RWPE2 (cell line): ENCODE measurements around the gene ESPN.

Source experiments
- ATAC-seq: fragments of 200-7000 bp; cut with Tn5 transposase; 3 replicates; pipeline ENCODE4 v1.9.1; 2021; ENCODE audit warnings: low read depth
- DNase-seq: peaks from one replicate; pipeline ENCODE4 v3.0.0-alpha.2; 2020; ENCODE audit warnings: low spot score
- H3K27ac ChIP-seq: fragments of 450-650 bp; 2 replicates; pipeline ENCODE4 v1.5.1; 2017; ENCODE audit warnings: mild to moderate bottlenecking; ENCODE audit not compliant: poor library complexity, severe bottlenecking
- H3K27me3 ChIP-seq: fragments of 250-450 bp; sonication (Bioruptor Pico); 2 replicates; pipeline ENCODE4 v1.5.1; 2021; ENCODE audit warnings: mild to moderate bottlenecking, moderate library complexity; ENCODE audit not compliant: insufficient read depth, poor library complexity, severe bottlenecking
- H3K36me3 ChIP-seq: fragments of 250-450 bp; sonication (Bioruptor Pico); 2 replicates; pipeline ENCODE4 v1.5.1; 2020; ENCODE audit warnings: low read depth, mild to moderate bottlenecking, moderate library complexity
- H3K4me1 ChIP-seq: fragments of 250-450 bp; sonication (Bioruptor Pico); 2 replicates; pipeline ENCODE4 v1.5.1; 2021; ENCODE audit warnings: mild to moderate bottlenecking, moderate library complexity; ENCODE audit not compliant: insufficient read depth, poor library complexity, severe bottlenecking
- H3K4me3 ChIP-seq: fragments of 250-450 bp; sonication (Bioruptor Pico); 2 replicates; pipeline ENCODE4 v1.5.1; 2021; ENCODE audit warnings: mild to moderate bottlenecking, moderate library complexity; ENCODE audit not compliant: severe bottlenecking
- H3K9me3 ChIP-seq: fragments of 250-450 bp; sonication (Bioruptor Pico); 2 replicates; pipeline ENCODE4 v1.5.1; 2021; ENCODE audit warnings: mild to moderate bottlenecking, moderate library complexity; ENCODE audit not compliant: severe bottlenecking
- CTCF ChIP-seq: fragments of 450-650 bp; IDR thresholded peaks from one replicate; pipeline ENCODE4 v1.5.1; 2017; ENCODE audit warnings: mild to moderate bottlenecking, moderate library complexity; ENCODE audit not compliant: poor library complexity, severe bottlenecking

The ESPN gene

GRCh38 chr1:6396998-6397397 is 27.6 kb upstream of the ESPN start:
- no peaks in the 10 kb centered on the region for H3K36me3 ChIP-seq

GRCh38 chr1:6397844-6398441 is 26.6 kb upstream of the ESPN start:
- peaks cover 3% of the 10 kb centered on the region for H3K4me1 ChIP-seq
- no peaks in the 10 kb centered on the region for H3K36me3 ChIP-seq
- no peak for TF ChIP-seq CTCF
- no peak overlapping the region for H3K4me3 ChIP-seq
- no peaks in the 10 kb centered on the region for H3K9me3 ChIP-seq
- ATAC-seq (no peak), DNase-seq (no peak)
- H3K27me3 ChIP-seq: no peaks in the 10 kb centered on the region
- H3K27ac ChIP-seq: no peak overlapping the region

More at GRCh38 chr1:6396998-6397397, 27.6 kb upstream of the ESPN start:
- H3K4me1 ChIP-seq: peaks cover 3% of the 10 kb centered on the region
- ATAC-seq (no peak), DNase-seq (no peak)
- peak; percentile 56 for TF ChIP-seq CTCF
- no peaks in the 10 kb centered on the region for H3K9me3 ChIP-seq
- no peaks in the 10 kb centered on the region for H3K27me3 ChIP-seq
- H3K27ac ChIP-seq: no peak overlapping the region
- H3K4me3 ChIP-seq: no peak overlapping the region

GRCh38 chr1:6399294-6399693 is 25.3 kb upstream of the ESPN start:
- ATAC-seq (no peak), DNase-seq (no peak)
- peaks cover 3% of the 10 kb centered on the region for H3K4me1 ChIP-seq
- no peak for TF ChIP-seq CTCF
- H3K27ac ChIP-seq: no peak overlapping the region
- H3K36me3 ChIP-seq: no peaks in the 10 kb centered on the region
- H3K4me3 ChIP-seq: no peak overlapping the region
- no peaks in the 10 kb centered on the region for H3K27me3 ChIP-seq
- H3K9me3 ChIP-seq: no peaks in the 10 kb centered on the region

- Histone ChIP-seq H3K27ac (no peak overlapping the region), H3K27me3 (no peaks in the 10 kb centered on the region), H3K9me3 (no peaks in the 10 kb centered on the region), H3K36me3 (no peaks in the 10 kb centered on the region), H3K4me1 (peaks cover 3% of the 10 kb centered on the region), H3K4me3 (no peak overlapping the region)
- ATAC-seq: peak; percentile 52; the same call in 2 of the 3 replicates
- DNase-seq: no peak
- TF ChIP-seq CTCF: no peak
Measured at GRCh38 chr1:6401673-6402072, 22.9 kb upstream of the ESPN start.

GRCh38 chr1:6408023-6408422 is 16.6 kb upstream of the ESPN start:
- ATAC-seq: no peak
- H3K36me3 ChIP-seq: no peaks in the 10 kb centered on the region
- H3K9me3 ChIP-seq: no peaks in the 10 kb centered on the region
- no peak overlapping the region for H3K27ac ChIP-seq
- no peak for DNase-seq
- TF ChIP-seq CTCF: no peak
- H3K27me3 ChIP-seq: no peaks in the 10 kb centered on the region
- H3K4me1 ChIP-seq: peaks cover 6% of the 10 kb centered on the region
- H3K4me3 ChIP-seq: no peak overlapping the region
